Fibroblast of skin of right quadriceps (primary cell): ENCODE results near the gene SLC52A3.

Source experiments
- DNase-seq: peaks from one replicate; pipeline ENCODE4 v3.0.0-alpha.2; 2013

The SLC52A3 gene

GRCh38 chr20:764255-764654 is 4.0 kb downstream of the SLC52A3 start:
- no peak for DNase-seq

GRCh38 chr20:761418-762381 is 6.6 kb downstream of the SLC52A3 start:
- DNase-seq = no peak

- no peak for DNase-seq
Observed at GRCh38 chr20:760751-761417, 7.4 kb downstream of the SLC52A3 start.

GRCh38 chr20:757506-757905 is 10.8 kb downstream of the SLC52A3 start:
- no peak for DNase-seq

- no peak for DNase-seq
Observed at GRCh38 chr20:755941-756340, 12.4 kb downstream of the SLC52A3 start.

- DNase-seq = no peak
Observed at GRCh38 chr20:754904-755303, 13.4 kb downstream of the SLC52A3 start.

- no peak for DNase-seq
Observed at GRCh38 chr20:753897-754635, 14.2 kb downstream of the SLC52A3 start.

- DNase-seq = no peak
Observed at GRCh38 chr20:753136-753535, 15.2 kb downstream of the SLC52A3 start.

DNA sequence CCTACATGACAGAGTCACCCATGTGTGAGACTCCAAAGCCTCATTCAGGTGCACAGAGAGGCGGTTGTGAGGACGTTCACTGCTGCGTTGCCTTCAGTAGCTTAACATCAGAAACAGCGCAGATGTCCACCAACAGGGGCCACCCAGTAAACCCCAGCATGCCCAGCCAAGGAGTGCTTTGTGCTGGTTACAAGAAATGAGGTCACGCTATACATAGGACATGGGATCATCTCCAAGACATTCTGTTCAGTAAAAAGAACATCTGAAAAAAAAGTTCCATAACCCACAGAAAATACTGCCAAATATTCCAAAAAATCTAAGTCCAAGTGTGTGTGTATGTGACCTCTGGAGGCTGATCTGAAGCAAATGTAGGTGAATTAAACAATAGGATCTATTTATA is 16.0 kb downstream of the SLC52A3 start:
- DNase-seq = no peak

DNA sequence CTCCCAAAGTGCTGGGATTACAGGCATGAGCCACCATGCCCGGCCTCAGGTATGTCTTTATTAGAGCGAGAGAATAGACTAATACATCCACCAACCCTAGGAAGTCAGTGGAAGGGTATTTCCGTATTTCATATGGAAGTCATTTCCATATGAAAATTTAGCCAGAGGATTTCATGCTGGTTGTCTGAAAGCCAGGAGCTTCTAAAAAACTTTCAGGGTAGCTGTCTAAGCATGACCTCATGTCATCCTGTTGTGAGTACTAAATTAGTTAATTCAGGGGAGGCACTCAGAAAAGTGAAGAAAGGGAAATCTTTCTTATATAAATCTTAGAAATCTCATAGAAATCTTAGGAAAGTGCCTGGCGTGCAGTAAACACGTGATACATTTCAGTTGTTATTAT is 16.5 kb downstream of the SLC52A3 start:
- no peak for DNase-seq

DNA sequence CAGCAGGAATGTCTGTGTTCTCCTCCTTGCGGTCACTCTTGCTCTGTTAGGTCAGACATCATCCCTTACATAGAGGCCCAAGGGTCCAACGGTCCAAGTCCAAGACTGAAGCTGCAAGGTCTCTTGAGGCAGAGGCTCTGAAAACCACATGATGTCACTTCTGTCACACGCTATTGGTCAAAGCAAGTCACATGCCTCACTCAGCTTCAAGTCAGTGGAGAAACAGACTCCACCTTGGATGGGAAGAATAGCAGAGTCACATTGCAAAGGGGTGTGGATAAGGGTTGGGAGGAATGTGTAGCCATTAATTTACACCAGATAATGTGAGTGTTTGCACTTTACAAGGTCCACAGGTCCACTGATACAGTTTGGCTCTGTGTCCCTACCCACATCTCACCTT is 17.5 kb downstream of the SLC52A3 start:
- DNase-seq = no peak

DNA sequence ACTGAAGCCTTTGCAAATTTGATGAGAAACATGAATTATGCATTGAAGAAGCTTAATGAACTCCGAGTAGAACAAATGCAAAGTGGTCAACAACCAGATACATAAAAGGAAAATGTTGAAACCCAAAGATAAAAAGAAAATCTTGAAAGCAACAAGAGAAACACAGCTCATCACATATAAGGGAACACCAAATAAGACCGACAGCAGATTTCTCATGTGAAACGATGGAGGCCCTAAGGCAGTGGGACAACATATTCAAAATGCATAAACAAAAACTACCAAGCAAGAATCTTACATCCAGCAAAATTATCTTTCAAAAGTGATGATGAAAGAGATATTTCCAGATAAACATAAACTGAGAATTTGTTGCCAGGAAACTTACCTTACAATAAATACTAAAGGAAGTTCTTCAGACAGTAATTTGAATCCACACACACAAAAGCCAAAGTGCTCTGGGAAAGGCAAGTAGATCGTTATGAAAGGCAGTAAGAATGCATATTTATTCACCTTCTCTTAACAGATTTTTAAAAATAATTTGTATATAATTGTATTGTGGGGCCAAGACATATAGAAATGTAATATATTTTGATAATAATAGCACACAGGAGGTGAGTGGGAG is 22.5 kb downstream of the SLC52A3 start:
- no peak for DNase-seq

GRCh38 chr20:742156-742555 is 26.1 kb downstream of the SLC52A3 start:
- no peak for DNase-seq

DNA sequence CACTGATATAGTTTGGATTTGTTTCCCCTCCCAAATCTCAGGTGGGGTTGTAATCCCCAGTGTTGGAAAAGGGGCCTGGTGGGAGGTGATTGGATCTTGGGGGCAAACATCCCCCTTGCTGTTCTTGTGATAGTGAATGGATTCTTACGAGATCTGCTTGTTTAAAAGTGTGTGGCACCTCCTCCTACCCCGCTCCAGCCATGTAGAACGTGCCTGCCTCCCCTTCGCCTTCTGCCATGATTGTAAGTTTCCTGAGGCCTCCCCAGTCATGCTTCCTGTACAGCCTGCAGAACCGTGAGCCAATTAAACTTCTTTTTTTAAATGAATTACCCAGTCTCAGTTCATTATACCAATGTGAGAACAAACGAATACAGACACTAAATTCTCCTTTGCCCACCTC is 26.7 kb downstream of the SLC52A3 start:
- DNase-seq = no peak

- DNase-seq = no peak
Observed at GRCh38 chr20:740162-740561, 28.1 kb downstream of the SLC52A3 start.

DNA sequence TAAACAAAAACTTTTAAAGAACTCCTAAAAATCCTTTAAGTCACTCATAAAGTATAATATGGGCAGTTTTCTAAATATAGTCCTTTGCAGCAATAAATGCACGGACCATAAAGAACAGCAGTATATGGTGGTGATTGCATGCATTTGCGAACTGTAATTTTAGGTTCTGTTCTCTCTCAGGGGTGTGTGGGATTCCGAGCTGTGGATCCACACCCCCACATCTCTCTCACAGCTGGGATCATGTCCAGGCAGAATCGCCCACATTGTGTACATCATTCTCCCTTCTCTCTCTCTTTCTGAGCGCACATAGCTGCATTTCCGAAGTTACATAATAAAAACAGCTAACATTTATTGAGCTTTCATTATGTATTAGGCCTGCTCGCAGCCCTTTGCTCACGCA is 28.6 kb downstream of the SLC52A3 start:
- no peak for DNase-seq

GRCh38 chr20:733861-734260 is 34.4 kb downstream of the SLC52A3 start:
- no peak for DNase-seq

DNA sequence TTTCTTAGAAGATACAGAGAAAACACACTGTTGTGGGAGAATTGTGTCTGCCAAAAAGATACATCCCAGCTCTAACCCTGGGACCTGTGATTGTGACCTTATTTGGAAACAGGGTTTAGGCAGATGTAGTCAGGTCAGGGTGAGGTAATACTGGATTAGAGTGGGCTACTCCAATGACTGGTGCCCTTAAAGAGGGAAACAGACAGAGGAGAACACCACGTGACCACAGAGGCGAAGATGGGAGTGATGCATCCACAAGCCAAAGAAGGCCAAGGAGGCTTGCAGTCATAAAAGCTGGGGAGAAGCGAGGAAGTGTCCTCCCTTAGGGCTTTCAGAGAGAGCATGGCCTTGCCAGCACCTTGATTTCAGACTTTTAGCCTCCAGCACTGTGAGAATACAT is 35.6 kb downstream of the SLC52A3 start:
- no peak for DNase-seq

GRCh38 chr20:731891-732560 is 36.3 kb downstream of the SLC52A3 start:
- DNase-seq = no peak

DNA sequence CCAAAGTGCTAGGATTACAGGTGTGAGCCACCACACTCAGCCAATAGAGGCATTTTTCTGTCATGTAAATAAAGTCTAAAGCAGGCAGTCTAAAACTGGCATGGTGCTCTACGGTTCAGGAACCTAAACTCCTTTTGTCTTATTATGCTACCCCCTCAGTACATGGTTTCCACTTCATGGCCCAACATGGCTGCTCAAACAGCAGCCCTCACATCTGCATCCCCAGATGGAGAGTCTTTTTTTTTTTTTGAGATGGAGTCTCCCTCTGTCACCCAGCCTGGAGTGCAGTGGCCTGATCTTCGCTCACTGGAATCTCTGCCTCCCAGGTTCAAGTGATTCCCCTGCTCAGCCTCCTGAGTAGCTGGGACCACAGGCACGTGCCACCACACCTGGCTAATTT is 38.3 kb downstream of the SLC52A3 start:
- no peak for DNase-seq

DNA sequence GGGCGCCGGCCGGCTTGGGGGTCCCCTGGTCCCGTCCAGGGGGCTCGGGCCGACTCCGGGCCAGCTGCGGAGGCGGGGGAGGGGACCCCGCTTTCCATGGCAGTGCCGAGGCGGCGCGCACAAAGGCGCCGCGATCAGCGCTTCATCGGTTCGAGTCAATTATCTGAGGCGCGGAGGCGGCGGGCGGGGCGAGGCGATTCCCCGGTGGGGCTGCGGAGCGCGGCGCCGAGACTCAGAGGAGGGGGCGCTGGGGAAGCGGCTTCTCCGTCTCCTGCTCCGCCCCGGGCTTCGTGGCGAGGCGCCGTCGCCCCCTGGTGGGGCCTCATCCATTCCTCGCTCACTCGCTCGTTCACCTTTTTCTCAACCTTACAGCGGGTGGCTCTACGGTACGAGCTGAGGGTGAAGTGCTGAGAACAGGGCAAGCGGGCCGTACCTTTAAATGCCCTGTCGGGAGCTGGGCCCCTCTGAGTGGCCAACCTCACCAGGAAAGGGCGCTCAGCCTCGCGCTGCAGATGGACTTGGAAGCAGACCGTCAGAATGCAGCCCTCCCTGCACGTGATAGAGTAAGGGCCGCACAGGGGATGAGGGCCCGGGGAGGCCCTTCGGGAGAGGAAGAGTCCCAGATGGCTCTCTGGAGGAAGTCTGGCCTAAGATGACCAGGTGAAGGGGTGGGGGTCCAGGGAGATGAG is 39.9 kb downstream of the SLC52A3 start:
- DNase-seq = peak; percentile 23

- DNase-seq = no peak
Observed at GRCh38 chr20:726160-726559, 42.1 kb downstream of the SLC52A3 start.
